K562 (cell line): ENCODE results near the gene NMUR1. TPM values are rescaled to one million over a fixed set of nuclear protein-coding genes. Genes with fewer than 3 reads are reported as not detected.

Experiments
- ATAC-seq: fragments of 200-7000 bp; cut with Tn5 transposase; 3 replicates; pipeline ENCODE4 v1.9.1; 2020; ENCODE audit warnings: moderate library complexity
- BruUV-seq: library from RNA; stranded (reverse); fragments of 400-500 nt; replicated peaks from 2 replicates; lab custom pipeline; 2021; lab: Mats Ljungman, UMichigan
- CTCF ChIA-PET: fragments of 300-600 bp; formaldehyde crosslinking; extraction: SDS; loops from one replicate; lab custom pipeline; 2021; ENCODE audit warnings: low intra/inter-chr PET ratio; lab: Yijun Ruan, JAX
- POLR2A ChIA-PET: fragments of 300-600, 350-650 bp; sonication (Branson Sonifier 250); formaldehyde crosslinking; extraction: SDS; loops from one replicate; lab custom pipeline; 2021; ENCODE audit warnings: antibody characterized with exemption, inconsistent platforms; lab: Yijun Ruan, JAX
- DNase-seq, 4 experiments: peaks; one replicate each; pipeline versions ENCODE4 v3.0.0 to v3.0.0-alpha.2; 2011 to 2018; ENCODE audit warnings: low spot score in 3 of 4, mixed read lengths in 3 of 4; ENCODE audit errors: extremely low read depth in 1 of 4
- FAIRE-seq: peaks from 2 replicates; lab custom pipeline; 2011; peaks lifted over from hg19 to GRCh38; lab: Jason Lieb, UNC
- H2AFZ ChIP-seq: 2 replicates; pipeline ENCODE4 v1.6.0; 2011; ENCODE audit warnings: low read depth, low read length, control low read depth, inconsistent platforms
- H3K27ac ChIP-seq: fragments of 200-600 bp; 3 replicates; pipeline ENCODE4 v1.8.0; 2011; ENCODE audit warnings: low read depth, mild to moderate bottlenecking, control low read depth, inconsistent platforms, low read length, moderate library complexity, mixed read lengths; ENCODE audit errors: extremely low read depth
- H3K27me3 ChIP-seq, 2 experiments: fragments of 300-600 bp in 1 of 2; 2 replicates in 1 of 2; 3 replicates in 1 of 2; pipeline versions ENCODE4 v1.6.0 to v1.8.0; 2011; ENCODE audit warnings: inconsistent platforms in 2 of 2, low read length in 2 of 2, mild to moderate bottlenecking in 1 of 2, mixed read lengths in 1 of 2, moderate library complexity in 1 of 2; ENCODE audit not compliant: control insufficient read depth in 2 of 2, insufficient read depth in 2 of 2
- H3K36me3 ChIP-seq: fragments of 300-600 bp; 3 replicates; pipeline ENCODE4 v1.8.0; 2011; ENCODE audit warnings: mild to moderate bottlenecking, low read length, inconsistent platforms; ENCODE audit not compliant: control insufficient read depth, insufficient read depth
- H3K4me1 ChIP-seq, 2 experiments: fragments of 200-600 bp in 1 of 2; replicated peaks in 1 of 2; 2 replicates in 1 of 2; 3 replicates in 1 of 2; pipeline versions ENCODE4 v1.5.1 to v1.8.0; 2011; ENCODE audit warnings: inconsistent platforms in 2 of 2, low read length in 2 of 2, mild to moderate bottlenecking in 1 of 2, mixed read lengths in 1 of 2, moderate library complexity in 1 of 2; ENCODE audit not compliant: control insufficient read depth in 2 of 2, insufficient read depth in 2 of 2
- H3K4me2 ChIP-seq: 2 replicates; pipeline ENCODE4 v1.6.1; 2011; ENCODE audit warnings: low read length, control low read depth, inconsistent platforms, mixed read lengths; ENCODE audit not compliant: insufficient read depth
- H3K4me3 ChIP-seq: fragments of 200-600 bp; sonication (generic), shearing (Covaris generic); 2 replicates; pipeline ENCODE4 v1.5.1; 2016; ENCODE audit warnings: control low read depth, inconsistent platforms
- H3K79me2 ChIP-seq: fragments of 200-600 bp; 3 replicates; pipeline ENCODE4 v1.8.0; 2011; ENCODE audit warnings: low read length, inconsistent platforms; ENCODE audit not compliant: control insufficient read depth, insufficient read depth
- H3K9ac ChIP-seq, 2 experiments: 2 replicates each; pipeline versions ENCODE4 v1.6.0 to v1.6.1; 2011; ENCODE audit warnings: low read depth in 2 of 2, low read length in 2 of 2, control low read depth in 1 of 2, inconsistent platforms in 1 of 2, mild to moderate bottlenecking in 1 of 2, mixed read lengths in 1 of 2; ENCODE audit not compliant: insufficient read depth in 1 of 2
- H3K9me1 ChIP-seq: one replicate; pipeline ENCODE4 v1.6.0; 2011; ENCODE audit warnings: inconsistent platforms, mild to moderate bottlenecking, low read length, moderate library complexity; ENCODE audit not compliant: control insufficient read depth, insufficient read depth
- H3K9me3 ChIP-seq: replicated peaks from 2 replicates; pipeline ENCODE4 v1.5.1; 2011; ENCODE audit warnings: low read depth, low read length, inconsistent platforms; ENCODE audit not compliant: control insufficient read depth, insufficient read depth
- H4K20me1 ChIP-seq: replicated peaks from 2 replicates; pipeline ENCODE4 v1.6.1; 2011; ENCODE audit warnings: low read length, inconsistent platforms, mixed read lengths; ENCODE audit not compliant: control insufficient read depth, insufficient read depth
- MBD2 ChIP-seq: sonication (generic); IDR thresholded peaks from 2 replicates; pipeline ENCODE4 v1.6.1; 2016; ENCODE audit warnings: low read depth, borderline replicate concordance
- MXI1 ChIP-seq: IDR thresholded peaks from 2 replicates; pipeline ENCODE4 v1.6.1; 2011; ENCODE audit warnings: low read depth, mild to moderate bottlenecking, improper control_type of control experiment, low read length
- ZBTB40 ChIP-seq, 2 experiments: fragments of 450-650 bp in 1 of 2; sonication (generic) in 1 of 2; formaldehyde crosslinking in 1 of 2; IDR thresholded peaks; 2 replicates each; pipeline versions ENCODE4 v1.7.1 to v1.9.0; 2016 to 2022; ENCODE audit warnings: inconsistent platforms in 1 of 2, mild to moderate bottlenecking in 1 of 2, missing genetic modification reagents in 1 of 2
- WGBS: fragments of 100-300 bp; shearing (Covaris generic); methylation state at CpG from one replicate; pipeline ENCODE4 v1.1.6; 2016; ENCODE audit warnings: low coverage, mixed read lengths; ENCODE audit not compliant: insufficient coverage; ENCODE audit errors: missing lambda C conversion rate; 5-methylcytosine and 5-hydroxymethylcytosine counted together
- in situ Hi-C: fragments of 300-500 bp; cut with MboI; formaldehyde crosslinking; loops from 4 replicates; pipeline ENCODE4 v1.15.0; 2018; ENCODE audit warnings: inconsistent platforms, mixed read lengths
- intact Hi-C: fragments of 100-400 bp; cut with micrococcal nuclease; formaldehyde crosslinking; loops from 2 replicates; pipeline ENCODE4 v1.14.2; 2022
- polyA plus RNA-seq, 8 experiments: library from polyadenylated mRNA; depleted of rRNA in 4 of 8; stranded (reverse) in 5 of 8; unstranded in 3 of 8; fragments of >200 nt; fragmentation: Nextera tagmentation in 2 of 8; fragmentation: Illumina TruSeq in 1 of 8; extraction: Ambion mirVana in 2 of 8; extraction: Trizol in 1 of 8; gene quantifications; 2 replicates each; pipeline versions ENCODE4 v1.2.1 to v1.2.3, GENCODE V29; 2011 to 2014; ENCODE audit warnings: inconsistent platforms in 1 of 8, missing spikeins in 1 of 8
- total RNA-seq, 7 experiments: library from RNA; depleted of rRNA in 6 of 7; stranded (reverse); fragments of >200 nt in 6 of 7; fragmentation: Illumina TruSeq in 2 of 7; extraction: Trizol in 2 of 7; gene quantifications; 2 replicates each; pipeline versions ENCODE4 v1.2.1 to v1.2.3, GENCODE V29; 2011 to 2021; ENCODE audit warnings: low replicate concordance in 1 of 7
- TF ChIP-seq, protein P1 (sequence below): sonication (generic); formaldehyde crosslinking; IDR thresholded peaks from 2 replicates; pipeline ENCODE4 v1.8.0; 2022; ENCODE audit warnings: mild to moderate bottlenecking, missing genetic modification reagents

Gene NMUR1
- total and polyA plus RNA-seq, 9 of the 15 experiments (the other 6 are each of a cell fraction or from before 2014, with no cell fraction given): 0.01 to 0.27 (median 0.15) TPM

GRCh38 chr2:231514225-231514950 is 15.9 kb downstream of the NMUR1 start (continued):
- TF ChIP-seq MBD2: peak; percentile 41; the same call in 1 of the 2 replicates
- TF ChIP-seq, protein P1, sequence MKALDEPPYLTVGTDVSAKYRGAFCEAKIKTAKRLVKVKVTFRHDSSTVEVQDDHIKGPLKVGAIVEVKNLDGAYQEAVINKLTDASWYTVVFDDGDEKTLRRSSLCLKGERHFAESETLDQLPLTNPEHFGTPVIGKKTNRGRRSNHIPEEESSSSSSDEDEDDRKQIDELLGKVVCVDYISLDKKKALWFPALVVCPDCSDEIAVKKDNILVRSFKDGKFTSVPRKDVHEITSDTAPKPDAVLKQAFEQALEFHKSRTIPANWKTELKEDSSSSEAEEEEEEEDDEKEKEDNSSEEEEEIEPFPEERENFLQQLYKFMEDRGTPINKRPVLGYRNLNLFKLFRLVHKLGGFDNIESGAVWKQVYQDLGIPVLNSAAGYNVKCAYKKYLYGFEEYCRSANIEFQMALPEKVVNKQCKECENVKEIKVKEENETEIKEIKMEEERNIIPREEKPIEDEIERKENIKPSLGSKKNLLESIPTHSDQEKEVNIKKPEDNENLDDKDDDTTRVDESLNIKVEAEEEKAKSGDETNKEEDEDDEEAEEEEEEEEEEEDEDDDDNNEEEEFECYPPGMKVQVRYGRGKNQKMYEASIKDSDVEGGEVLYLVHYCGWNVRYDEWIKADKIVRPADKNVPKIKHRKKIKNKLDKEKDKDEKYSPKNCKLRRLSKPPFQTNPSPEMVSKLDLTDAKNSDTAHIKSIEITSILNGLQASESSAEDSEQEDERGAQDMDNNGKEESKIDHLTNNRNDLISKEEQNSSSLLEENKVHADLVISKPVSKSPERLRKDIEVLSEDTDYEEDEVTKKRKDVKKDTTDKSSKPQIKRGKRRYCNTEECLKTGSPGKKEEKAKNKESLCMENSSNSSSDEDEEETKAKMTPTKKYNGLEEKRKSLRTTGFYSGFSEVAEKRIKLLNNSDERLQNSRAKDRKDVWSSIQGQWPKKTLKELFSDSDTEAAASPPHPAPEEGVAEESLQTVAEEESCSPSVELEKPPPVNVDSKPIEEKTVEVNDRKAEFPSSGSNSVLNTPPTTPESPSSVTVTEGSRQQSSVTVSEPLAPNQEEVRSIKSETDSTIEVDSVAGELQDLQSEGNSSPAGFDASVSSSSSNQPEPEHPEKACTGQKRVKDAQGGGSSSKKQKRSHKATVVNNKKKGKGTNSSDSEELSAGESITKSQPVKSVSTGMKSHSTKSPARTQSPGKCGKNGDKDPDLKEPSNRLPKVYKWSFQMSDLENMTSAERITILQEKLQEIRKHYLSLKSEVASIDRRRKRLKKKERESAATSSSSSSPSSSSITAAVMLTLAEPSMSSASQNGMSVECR (CRISPR knock-in tag): peak; percentile 17; the same call in 1 of the 2 replicates
- no peak for TF ChIP-seq MXI1
- TF ChIP-seq, all 486 proteins: peak for 108

DNA sequence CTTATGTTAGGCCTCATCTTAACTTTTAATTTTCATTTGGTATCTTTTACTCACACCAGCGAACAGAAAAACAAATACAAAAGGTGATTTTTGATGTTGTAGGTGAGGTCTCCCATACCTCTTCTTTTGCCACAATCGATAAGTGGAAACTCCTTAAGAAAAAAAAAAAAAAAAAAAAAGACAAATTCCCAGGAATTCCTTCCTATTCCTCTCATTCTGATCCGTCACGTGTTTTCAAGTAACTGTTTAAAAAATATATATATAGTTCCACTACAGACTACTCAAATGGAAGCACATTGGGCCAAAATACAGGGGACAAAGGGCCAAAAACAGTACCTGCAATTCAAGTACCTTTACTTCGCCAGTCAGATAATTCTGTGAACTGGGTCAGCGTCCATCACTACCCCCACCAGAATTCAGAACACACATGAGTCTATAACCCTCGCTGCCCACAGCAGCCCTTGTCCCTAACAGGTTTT is 16.5 kb downstream of the NMUR1 start:
- ATAC-seq (no peak), DNase-seq (no peak), FAIRE-seq (no peak)
- Histone ChIP-seq H3K9me1 (no peaks in the 10 kb centered on the region), H3K27ac (peak overlapping the region; percentile 93), H3K4me2 (peak overlapping the region; percentile 91), H3K4me3 (peak overlapping the region; percentile 58), H3K79me2 (peaks cover 20% of the 10 kb centered on the region), H4K20me1 (no peaks in the 10 kb centered on the region), H2AFZ (peak overlapping the region; percentile 91), H3K9ac (peak overlapping the region; percentile 92 to 93), H3K27me3 (no peaks in the 10 kb centered on the region), H3K4me1 (peaks cover 9 to 13% of the 10 kb centered on the region in 2 experiments; a peak in 4 of 5 replicates), H3K9me3 (no peaks in the 10 kb centered on the region), H3K36me3 (peaks cover 5% of the 10 kb centered on the region; the same call in 1 of the 3 replicates)
- TSS peak; percentile 62 for BruUV-seq
- ChIA-PET CTCF (no interaction called here), POLR2A (interaction anchor here (1.0 to 2.0 kb wide), 4 partner anchors 10 to 63 kb away, joined by 3 to 9 read pairs (median 6); partner anchors contain the start of gene NCL)
- intact Hi-C loops (loop anchor here (2.0 to 5.0 kb wide), 2 partner anchors 197 to 446 kb away; no protein-coding TSS in a partner anchor), in situ Hi-C loops (no loop called here)
- WGBS: 0% methylated on average over 7 of the region's 7 CpGs
- TF ChIP-seq ZBTB40 (IDR thresholded peaks at IDR 0.05) (peak; percentile 51; the same call in 1 of the 2 replicates), ZBTB40 (CRISPR knock-in tag; IDR thresholded peaks at IDR 0.05) (no peak)
